GM12872 (cell line): ENCODE results near the gene CAPN1.

Experiments
- CTCF ChIP-seq: IDR thresholded peaks from 3 replicates; pipeline ENCODE4 v1.5.1; 2011; ENCODE audit warnings: low read depth, mild to moderate bottlenecking, low read length, moderate library complexity; ENCODE audit not compliant: insufficient read depth

Gene CAPN1

DNA sequence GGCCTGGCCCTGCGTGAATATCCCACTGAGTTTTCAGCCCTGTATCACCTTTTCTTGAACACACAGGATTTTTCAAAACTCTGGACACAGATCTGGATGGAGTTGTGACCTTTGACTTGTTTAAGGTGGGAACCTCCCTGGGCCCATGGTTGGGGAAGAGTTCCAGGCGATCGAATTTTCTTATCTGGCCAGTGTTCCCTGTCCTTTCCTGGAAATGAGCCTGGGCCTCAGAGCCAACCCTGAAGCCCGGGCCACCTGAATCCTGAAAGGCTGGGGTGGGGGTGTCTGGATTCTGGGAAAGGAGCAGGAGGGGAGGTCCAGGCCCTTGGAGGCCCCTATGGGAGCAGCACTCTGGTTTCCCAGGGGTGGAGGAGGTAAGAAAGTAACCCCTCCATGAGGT lies 29.0 kb downstream of the CAPN1 start:
- no peak for TF ChIP-seq CTCF

DNA sequence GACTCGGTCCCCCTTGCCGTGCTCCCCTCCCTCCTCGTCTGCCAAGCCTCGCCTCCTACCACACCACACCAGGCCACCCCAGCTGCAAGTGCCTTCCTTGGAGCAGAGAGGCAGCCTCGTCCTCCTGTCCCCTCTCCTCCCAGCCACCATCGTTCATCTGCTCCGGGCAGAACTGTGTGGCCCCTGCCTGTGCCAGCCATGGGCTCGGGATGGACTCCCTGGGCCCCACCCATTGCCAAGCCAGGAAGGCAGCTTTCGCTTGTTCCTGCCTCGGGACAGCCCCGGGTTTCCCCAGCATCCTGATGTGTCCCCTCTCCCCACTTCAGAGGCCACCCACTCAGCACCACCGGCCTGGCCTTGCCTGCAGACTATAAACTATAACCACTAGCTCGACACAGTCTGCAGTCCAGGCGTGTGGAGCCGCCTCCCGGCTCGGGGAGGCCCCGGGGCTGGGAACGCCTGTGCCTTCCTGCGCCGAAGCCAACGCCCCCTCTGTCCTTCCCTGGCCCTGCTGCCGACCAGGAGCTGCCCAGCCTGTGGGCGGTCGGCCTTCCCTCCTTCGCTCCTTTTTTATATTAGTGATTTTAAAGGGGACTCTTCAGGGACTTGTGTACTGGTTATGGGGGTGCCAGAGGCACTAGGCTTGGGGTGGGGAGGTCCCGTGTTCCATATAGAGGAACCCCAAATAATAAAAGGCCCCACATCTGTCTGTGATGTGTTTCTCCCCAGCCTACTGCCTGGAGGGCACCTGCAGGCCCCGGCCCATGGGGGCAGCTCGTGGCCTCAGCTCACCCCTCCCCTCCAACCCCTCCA lies 29.8 kb downstream of the CAPN1 start:
- no peak for TF ChIP-seq CTCF

DNA sequence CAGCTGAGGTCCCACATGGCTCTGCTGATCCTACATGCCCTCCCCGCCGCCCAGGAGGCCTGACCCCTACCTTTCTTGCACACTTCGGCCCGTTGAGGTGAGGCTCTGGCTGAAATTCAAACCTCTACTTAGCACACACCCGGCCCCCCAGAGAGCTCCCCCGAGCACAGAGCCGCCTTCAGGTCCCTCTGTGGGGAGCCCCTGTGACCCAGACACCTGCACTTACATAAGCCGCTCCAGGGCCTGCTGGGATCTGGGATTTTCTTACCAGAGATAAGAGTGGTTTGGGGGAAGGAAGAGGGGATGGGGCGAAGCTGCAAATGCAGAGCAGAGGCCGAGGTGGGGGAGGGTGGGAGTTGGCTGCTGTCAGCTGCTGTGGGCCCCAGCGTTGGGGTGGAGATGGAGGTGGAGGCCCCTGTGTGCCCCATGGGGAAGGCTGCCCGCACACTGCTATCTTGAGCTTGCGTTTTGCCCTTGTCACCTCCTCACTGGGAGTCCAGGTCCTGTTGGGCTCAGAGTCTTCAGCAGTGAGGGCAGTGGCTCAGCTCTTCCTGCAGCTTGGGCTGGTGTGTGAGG lies 30.6 kb downstream of the CAPN1 start:
- TF ChIP-seq CTCF = no peak

DNA sequence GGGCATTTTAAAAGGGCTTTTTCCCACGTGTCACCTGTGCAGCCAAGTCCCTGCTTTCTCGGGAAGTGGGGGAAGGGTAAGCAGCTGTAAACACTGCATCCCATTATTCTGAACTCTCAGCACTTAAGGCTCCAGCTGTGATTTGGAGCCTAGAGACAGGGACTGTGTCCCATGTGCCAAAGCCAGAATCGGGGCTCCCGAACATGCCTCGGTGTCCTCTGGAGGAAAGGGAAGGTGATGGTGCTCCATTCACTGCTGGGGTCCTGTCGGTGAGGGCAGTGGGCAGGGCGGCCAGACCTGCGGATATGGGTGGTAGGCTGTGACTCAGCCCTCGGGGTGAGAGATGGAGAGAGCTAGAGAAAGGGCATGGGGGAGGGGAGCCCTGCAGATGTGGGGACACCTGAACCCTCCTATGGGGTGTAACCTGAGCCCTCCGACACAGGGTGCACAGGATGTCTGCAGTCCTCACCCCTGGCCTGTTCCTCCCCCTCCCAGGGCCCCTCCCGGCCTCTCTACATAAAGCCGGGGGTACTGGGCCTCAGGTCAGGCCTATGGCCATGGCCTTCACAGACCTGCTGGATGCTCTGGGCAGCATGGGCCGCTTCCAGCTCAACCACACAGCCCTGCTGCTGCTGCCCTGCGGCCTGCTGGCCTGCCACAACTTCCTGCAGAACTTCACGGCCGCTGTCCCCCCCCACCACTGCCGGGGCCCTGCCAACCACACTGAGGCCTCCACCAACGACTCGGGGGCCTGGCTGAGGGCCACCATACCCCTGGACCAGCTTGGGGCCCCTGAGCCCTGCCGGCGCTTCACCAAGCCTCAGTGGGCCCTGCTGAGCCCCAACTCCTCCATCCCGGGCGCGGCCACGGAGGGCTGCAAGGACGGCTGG lies 31.8 kb downstream of the CAPN1 start:
- no peak for TF ChIP-seq CTCF

- TF ChIP-seq CTCF = no peak
Measured at GRCh38 chr11:65214212-65214845, 32.6 kb downstream of the CAPN1 start.

DNA sequence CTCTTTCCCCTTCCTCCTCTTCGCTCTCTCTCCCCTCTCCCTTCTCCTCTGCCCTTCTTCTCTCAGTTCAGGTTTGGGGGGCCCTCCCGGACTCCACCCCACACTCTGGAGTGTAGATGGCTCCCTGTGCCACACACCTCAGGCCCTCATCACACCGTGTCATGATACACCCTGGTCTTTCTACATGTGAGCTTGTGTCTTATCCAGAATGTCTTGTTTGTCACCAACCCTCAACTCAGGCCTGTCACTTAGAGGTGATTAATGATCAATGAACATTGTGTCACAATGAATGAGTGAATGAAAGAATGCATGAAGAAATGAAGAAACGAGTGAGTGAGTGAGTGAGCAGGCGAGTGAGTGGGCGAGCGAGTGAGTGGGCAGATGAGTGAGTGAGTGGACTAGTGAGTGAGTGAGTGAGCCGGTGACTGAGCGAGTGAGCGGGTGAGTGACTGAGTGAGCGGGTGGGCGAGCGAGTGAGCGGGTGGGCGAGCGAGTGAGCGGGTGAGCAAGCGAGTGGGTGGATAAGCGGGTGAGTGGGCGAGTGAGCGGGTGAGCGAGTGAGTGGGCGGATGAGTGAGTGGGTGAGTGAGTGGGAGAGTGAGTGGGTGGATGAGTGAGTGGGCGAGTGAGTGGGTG lies 33.8 kb downstream of the CAPN1 start:
- no peak for TF ChIP-seq CTCF
